VCaP (cell line): Measurements from ENCODE around the gene TDP2.
A peak's percentile ranks its signal among the peaks of the same experiment; 100 is the strongest.
"Not testable (repeated sequence)": the region's sequence is repeated elsewhere in the genome, so short reads cannot be mapped to it uniquely, and the experiment has no call there.

Source experiments
- H3K27ac ChIP-seq: fragments of 450-650 bp; 2 replicates; pipeline ENCODE4 v1.5.1; 2017
- TF ChIP-seq, protein P1 (sequence below): fragments of 450-650 bp; conservative IDR thresholded peaks from 2 replicates; pipeline ENCODE4 v1.5.1; 2017; ENCODE audit warnings: mild to moderate bottlenecking, moderate library complexity

Gene TDP2

DNA sequence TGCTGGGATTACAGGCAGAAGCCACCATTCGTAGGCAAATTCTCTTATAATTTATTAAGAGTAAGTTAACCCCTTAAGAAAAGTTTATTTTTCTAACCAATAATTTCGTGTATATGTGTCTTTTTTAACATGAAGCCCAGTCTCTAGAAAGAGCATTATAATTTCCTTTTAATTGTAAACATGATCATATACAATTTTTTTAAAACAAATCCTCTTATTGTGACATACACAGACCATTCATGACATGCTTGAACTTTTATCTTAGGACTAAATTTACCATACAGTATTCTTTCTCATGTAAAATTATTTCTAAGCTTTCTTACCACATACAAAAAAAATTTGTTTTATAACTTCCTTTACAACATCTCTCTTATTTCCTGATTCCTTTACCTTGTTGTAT is 6.9 kb upstream of the TDP2 start:
- H3K27ac ChIP-seq = no peak overlapping the region
- TF ChIP-seq, protein P1, sequence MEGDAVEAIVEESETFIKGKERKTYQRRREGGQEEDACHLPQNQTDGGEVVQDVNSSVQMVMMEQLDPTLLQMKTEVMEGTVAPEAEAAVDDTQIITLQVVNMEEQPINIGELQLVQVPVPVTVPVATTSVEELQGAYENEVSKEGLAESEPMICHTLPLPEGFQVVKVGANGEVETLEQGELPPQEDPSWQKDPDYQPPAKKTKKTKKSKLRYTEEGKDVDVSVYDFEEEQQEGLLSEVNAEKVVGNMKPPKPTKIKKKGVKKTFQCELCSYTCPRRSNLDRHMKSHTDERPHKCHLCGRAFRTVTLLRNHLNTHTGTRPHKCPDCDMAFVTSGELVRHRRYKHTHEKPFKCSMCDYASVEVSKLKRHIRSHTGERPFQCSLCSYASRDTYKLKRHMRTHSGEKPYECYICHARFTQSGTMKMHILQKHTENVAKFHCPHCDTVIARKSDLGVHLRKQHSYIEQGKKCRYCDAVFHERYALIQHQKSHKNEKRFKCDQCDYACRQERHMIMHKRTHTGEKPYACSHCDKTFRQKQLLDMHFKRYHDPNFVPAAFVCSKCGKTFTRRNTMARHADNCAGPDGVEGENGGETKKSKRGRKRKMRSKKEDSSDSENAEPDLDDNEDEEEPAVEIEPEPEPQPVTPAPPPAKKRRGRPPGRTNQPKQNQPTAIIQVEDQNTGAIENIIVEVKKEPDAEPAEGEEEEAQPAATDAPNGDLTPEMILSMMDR = no peak

DNA sequence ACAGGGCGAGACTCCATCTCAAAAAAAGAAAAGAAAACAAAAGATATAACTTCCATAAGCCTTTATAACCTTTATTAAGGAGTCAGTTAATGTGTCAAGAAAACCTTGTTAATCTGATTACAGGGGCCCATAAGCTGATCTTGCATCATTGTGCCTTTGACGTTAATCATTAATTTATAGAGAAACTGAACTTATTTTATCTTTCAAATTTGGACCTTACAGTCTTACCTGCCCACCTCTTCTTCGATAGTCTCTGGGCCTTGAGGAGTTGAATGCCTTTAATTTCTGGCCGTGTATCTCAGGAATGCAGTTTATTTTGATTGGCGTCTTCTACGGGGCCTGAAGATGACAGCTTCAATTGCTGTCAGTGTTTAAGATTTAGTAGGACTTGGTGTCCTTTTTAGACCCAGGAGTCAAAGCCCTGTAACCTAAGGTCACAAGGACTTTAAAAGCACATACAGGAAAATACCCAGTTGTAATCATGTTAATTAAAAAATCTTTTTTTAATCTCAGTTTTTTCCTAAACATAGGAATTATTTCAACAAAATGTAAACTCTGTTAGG is 6.0 kb upstream of the TDP2 start:
- TF ChIP-seq, protein P1 = no peak
- no peak overlapping the region for H3K27ac ChIP-seq

DNA sequence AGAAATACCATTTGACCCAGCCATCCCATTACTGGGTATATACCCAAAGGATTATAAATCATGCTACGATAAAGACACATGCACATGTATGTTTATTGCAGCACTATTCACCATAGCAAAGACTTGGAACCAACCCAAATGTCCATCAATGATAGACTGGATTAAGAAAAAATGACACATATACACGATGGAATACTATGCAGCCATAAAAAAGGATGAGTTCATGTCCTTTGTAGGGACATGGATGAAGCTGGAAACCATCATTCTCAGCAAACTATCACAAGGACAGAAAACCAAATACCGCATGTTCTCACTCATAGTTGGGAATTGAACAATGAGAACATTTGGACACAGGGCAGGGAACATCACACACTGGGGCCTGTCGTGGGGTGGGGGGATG is 4.4 kb upstream of the TDP2 start:
- H3K27ac ChIP-seq = not testable (repeated sequence)

DNA sequence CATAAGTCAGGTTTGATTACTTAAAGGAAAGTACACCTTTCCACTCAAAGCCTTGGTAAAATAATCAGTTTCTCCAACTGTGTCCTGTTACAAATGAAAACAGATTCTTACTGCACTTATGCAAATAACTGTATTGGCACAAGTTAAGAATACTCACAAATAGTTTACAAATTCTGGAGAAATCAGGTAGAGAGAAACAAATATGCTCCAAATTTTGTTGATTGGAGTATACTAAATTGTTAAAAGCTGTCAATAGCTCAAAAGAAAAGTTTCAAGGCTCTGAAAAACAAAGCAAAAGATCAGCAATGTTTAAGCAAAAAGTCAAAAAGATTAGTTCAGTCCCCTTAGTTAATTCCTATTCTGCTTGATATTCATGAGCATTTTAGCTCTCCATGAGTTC is 3.8 kb upstream of the TDP2 start:
- not testable (repeated sequence) for H3K27ac ChIP-seq

DNA sequence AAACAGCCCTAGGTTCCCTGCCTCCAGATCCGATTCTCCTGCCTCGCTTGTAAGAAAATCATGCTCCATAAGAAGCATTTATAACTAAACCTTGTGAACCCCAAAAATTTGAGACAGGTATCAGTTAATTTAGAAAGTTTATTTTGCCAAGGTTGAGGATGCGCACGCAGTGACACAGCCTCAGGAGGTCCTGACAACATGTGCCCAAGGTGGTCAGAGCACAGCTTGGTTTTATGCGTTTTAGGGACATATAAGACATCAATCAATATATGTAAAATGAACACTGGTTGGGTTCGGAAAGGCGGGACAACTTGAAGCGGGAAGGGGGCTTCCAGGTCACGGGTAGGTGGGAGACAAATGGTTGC is 2.3 kb upstream of the TDP2 start:
- TF ChIP-seq, protein P1 = no peak
- no peak overlapping the region for H3K27ac ChIP-seq

DNA sequence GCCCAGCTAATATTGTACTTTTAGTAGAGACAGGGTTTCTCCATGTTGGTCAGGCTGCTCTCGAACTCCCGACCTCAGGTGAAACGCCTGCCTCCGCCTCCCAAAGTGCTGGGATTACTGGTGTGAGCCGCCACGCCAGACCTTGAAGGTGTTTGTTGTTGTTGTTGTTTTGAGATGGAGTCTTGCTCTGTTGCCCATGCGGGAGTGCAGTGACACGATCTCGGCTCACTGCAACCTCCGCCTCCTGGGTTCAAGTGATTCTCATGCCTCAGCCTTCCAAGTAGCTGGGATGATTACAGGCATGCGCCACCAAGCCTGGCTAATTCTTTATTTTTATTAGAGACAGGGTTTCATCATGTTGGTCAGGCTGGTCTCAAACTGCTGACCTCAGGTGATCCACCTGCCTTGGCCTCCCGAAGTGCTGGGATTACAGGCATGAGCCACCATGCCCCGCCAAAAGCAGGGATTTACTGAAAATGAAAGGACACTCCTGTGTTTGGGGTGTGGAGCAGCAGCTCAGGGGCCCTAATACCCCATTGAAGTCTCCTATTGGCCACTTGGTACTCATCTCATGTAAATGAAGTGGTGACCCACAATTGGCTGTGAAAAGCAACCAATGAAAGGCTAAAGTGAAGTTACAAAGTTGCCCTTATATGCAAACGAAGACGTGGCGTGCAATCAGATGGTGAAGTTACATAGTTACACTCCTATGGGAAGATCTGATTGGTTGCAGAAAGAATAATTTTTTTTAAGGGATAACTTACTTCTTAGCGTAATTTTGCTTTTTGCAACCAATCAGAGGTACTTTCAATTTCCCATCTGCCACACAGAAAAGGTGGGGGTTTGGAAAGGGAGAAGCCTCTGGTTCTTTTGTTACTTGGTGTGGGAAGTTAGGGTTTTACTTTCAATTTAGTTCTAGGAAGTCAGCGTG is 1.6 kb upstream of the TDP2 start:
- H3K27ac ChIP-seq = peak overlapping the region; percentile 98; the same call in 1 of the 2 replicates

DNA sequence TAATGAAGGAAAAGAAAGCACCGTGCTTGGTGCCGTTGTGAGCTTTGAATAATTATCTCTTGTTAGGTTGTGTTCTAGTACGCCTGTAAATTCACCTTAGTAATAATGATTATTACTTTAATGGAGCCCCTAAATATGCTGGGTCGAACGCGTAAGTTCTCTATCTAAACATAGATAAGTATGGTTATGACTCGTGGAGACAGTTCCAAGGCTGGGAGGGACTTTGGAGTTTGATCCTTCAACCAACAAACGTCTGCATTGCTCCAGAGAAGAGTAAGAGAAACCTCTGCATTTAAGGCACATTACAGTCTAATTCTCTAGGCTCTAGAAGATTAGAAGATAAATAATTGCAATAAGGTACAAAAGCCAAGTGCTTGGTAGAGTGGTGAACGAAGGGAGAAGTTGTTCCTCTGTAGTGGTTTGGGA is 692 bp upstream of the TDP2 start:
- H3K27ac ChIP-seq = peak overlapping the region; percentile 98

DNA sequence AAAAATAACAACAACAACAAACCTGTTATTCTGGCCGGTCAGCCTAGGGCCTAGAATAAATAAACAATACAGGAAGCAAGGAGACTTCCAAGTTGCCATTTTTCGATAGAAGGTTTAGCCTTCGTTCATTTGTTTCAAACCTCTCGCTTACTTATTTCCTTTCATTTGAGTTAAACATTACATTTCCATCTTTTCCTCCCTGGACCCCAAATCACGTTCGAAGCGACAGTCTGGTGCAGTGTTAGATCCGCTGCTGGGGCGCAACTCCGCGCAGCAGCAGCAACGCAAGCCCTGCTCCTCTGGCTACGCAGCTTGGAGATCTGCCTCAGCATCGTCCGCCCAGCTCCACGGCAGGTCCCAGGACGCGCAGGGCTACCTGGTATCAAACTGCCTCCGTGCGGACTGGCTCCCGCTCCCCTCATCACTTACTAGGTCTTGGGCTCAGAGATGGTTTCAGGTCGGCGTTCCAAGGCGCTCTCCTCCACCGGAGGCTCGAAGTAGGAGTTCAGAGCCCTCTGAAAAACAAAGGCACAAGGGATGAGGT is 530 bp downstream of the TDP2 start:
- H3K27ac ChIP-seq = peak overlapping the region; percentile 98
- TF ChIP-seq, protein P1 = no peak

More for the DNA sequence above, 692 bp upstream of the TDP2 start:
- TF ChIP-seq, protein P1 = no peak
